CD14-positive monocyte (primary cell): ENCODE measurements around the gene ZNF672. TPM values are rescaled to one million over a fixed set of nuclear protein-coding genes. Genes with fewer than 3 reads are reported as not detected.

ENCODE experiments used
- DNase-seq, 3 donors: peaks; one replicate each; pipeline ENCODE4 v3.0.0-alpha.2; 2011 to 2022
- H2AFZ ChIP-seq: 2 replicates; pipeline ENCODE4 v1.6.0; 2012; ENCODE audit warnings: mild to moderate bottlenecking, low read depth, low read length, inconsistent platforms; ENCODE audit not compliant: insufficient read depth, poor library complexity, severe bottlenecking
- H3K27ac ChIP-seq, 2 donors: 1 replicate in 1 of 2; 2 replicates in 1 of 2; pipeline ENCODE4 v1.5.1; 2012 to 2013; ENCODE audit warnings: low read length in 2 of 2, control low read depth in 1 of 2, inconsistent platforms in 1 of 2, low read depth in 1 of 2, mild to moderate bottlenecking in 1 of 2
- H3K27me3 ChIP-seq, 2 donors: one replicate each; pipeline versions ENCODE4 v1.6.0 to v1.6.1; 2011 to 2013; ENCODE audit warnings: low read length in 2 of 2; ENCODE audit not compliant: control insufficient read depth in 2 of 2, insufficient read depth in 2 of 2
- H3K36me3 ChIP-seq, 2 donors: replicated peaks in 1 of 2; 1 replicate in 1 of 2; 2 replicates in 1 of 2; pipeline versions ENCODE4 v1.5.1 to v1.6.1; 2012 to 2013; ENCODE audit warnings: low read length in 2 of 2, control low read depth in 1 of 2, inconsistent platforms in 1 of 2, mild to moderate bottlenecking in 1 of 2; ENCODE audit not compliant: insufficient read depth in 2 of 2, control insufficient read depth in 1 of 2
- H3K4me1 ChIP-seq, 2 donors: 1 replicate in 1 of 2; 2 replicates in 1 of 2; pipeline versions ENCODE4 v1.5.1 to v1.6.1; 2012 to 2013; ENCODE audit warnings: low read length in 2 of 2, control low read depth in 1 of 2, inconsistent platforms in 1 of 2, mild to moderate bottlenecking in 1 of 2, moderate library complexity in 1 of 2; ENCODE audit not compliant: insufficient read depth in 2 of 2, control insufficient read depth in 1 of 2
- H3K4me2 ChIP-seq: replicated peaks from 2 replicates; pipeline ENCODE3; 2012; ENCODE audit warnings: low read length, moderate library complexity, mild to moderate bottlenecking; ENCODE audit not compliant: poor library complexity, severe bottlenecking; ENCODE audit errors: extremely low read depth
- H3K4me3 ChIP-seq, 3 experiments: fragments of 200-600 bp in 1 of 3; sonication (generic) in 1 of 3; replicated peaks in 1 of 3; 1 replicate in 2 of 3; 2 replicates in 1 of 3; pipeline ENCODE4 v1.5.1; 2011 to 2013; ENCODE audit warnings: low read length in 3 of 3, mild to moderate bottlenecking in 3 of 3, control low read depth in 2 of 3, low read depth in 2 of 3, inconsistent platforms in 1 of 3, moderate library complexity in 1 of 3
- H3K79me2 ChIP-seq: 2 replicates; pipeline ENCODE4 v1.6.0; 2012; ENCODE audit warnings: mild to moderate bottlenecking, control low read depth, inconsistent platforms, low read length, moderate library complexity; ENCODE audit not compliant: insufficient read depth
- H3K9ac ChIP-seq: 2 replicates; pipeline ENCODE4 v1.6.0; 2017; ENCODE audit warnings: low read length, mild to moderate bottlenecking; ENCODE audit not compliant: insufficient read depth, poor library complexity, severe bottlenecking
- H3K9me3 ChIP-seq, 2 donors: replicated peaks in 1 of 2; 1 replicate in 1 of 2; 2 replicates in 1 of 2; pipeline versions ENCODE4 v1.5.1 to v1.6.1; 2012 to 2013; ENCODE audit warnings: low read length in 2 of 2, control low read depth in 1 of 2; ENCODE audit not compliant: control insufficient read depth in 1 of 2, insufficient read depth in 1 of 2
- H4K20me1 ChIP-seq: 2 replicates; pipeline ENCODE4 v1.6.0; 2012; ENCODE audit warnings: mild to moderate bottlenecking, low read length, control low read depth, moderate library complexity; ENCODE audit not compliant: insufficient read depth
- H3K27ac Mint-ChIP-seq, 7 donors: one replicate each; pipeline ENCODE4 v1.8.0; 2020; ENCODE audit warnings: mild to moderate bottlenecking in 7 of 7, mixed read lengths in 7 of 7, moderate library complexity in 6 of 7, inconsistent platforms in 2 of 7
- H3K27me3 Mint-ChIP-seq, 3 donors: one replicate each; pipeline ENCODE4 v1.8.0; 2021 to 2022; ENCODE audit warnings: low read depth in 3 of 3, mild to moderate bottlenecking in 3 of 3, mixed read lengths in 3 of 3, moderate library complexity in 3 of 3, inconsistent platforms in 1 of 3
- H3K36me3 Mint-ChIP-seq, 2 donors: one replicate each; pipeline ENCODE4 v1.8.0; 2020; ENCODE audit warnings: mixed read lengths in 2 of 2, inconsistent platforms in 1 of 2, mild to moderate bottlenecking in 1 of 2
- H3K4me1 Mint-ChIP-seq: one replicate; pipeline ENCODE4 v1.8.0; 2020; ENCODE audit warnings: mild to moderate bottlenecking, mixed read lengths
- H3K4me3 Mint-ChIP-seq, 2 donors: one replicate each; pipeline ENCODE4 v1.8.0; 2020; ENCODE audit warnings: mild to moderate bottlenecking in 2 of 2, mixed read lengths in 2 of 2, moderate library complexity in 1 of 2
- H3K9me3 Mint-ChIP-seq, 7 donors: one replicate each; pipeline ENCODE4 v1.8.0; 2020 to 2022; ENCODE audit warnings: mixed read lengths in 7 of 7, mild to moderate bottlenecking in 6 of 7, moderate library complexity in 6 of 7, inconsistent platforms in 2 of 7
- CTCF ChIP-seq: fragments of 200-600 bp; IDR thresholded peaks from one replicate; pipeline ENCODE4 v1.8.0; 2022; ENCODE audit warnings: antibody characterized with exemption, mild to moderate bottlenecking
- WGBS: methylation state at CpG from one replicate; pipeline ENCODE4 v1.1.5; 2013; ENCODE audit warnings: missing lambda C conversion rate; ENCODE audit not compliant: insufficient coverage; 5-methylcytosine and 5-hydroxymethylcytosine counted together
- intact Hi-C, 2 donors: fragments of 100-400 bp; cut with micrococcal nuclease; formaldehyde crosslinking; loops; one replicate each; pipeline versions ENCODE4 v1.15.0 to v1.15.1; 2023
- polyA plus RNA-seq, 3 donors: library from polyadenylated mRNA; depleted of rRNA in 1 of 3; unstranded in 2 of 3; stranded (reverse) in 1 of 3; fragments of 300-500 nt in 2 of 3; fragments of >200 nt in 1 of 3; fragmentation: Illumina TruSeq in 2 of 3; gene quantifications; 1 replicate in 2 of 3; 2 replicates in 1 of 3; pipeline ENCODE4 v1.2.3, GENCODE V29; 2012 to 2021

ZNF672 gene
- polyA plus RNA-seq, 3 donors: 21.2 to 23.9 (median 23.4) TPM

GRCh38 chr1:248831842-248832241 lies 6.2 kb upstream of the ZNF672 start:
- Histone ChIP-seq H3K27ac (no peak overlapping the region), H3K4me1 (peaks cover 35 to 44% of the 10 kb centered on the region in 2 donors), H3K4me3 (no peak overlapping the region), H3K9me3 (no peaks in the 10 kb centered on the region), H4K20me1 (no peaks in the 10 kb centered on the region), H3K4me2 (no peak overlapping the region), H2AFZ (no peak overlapping the region), H3K79me2 (no peaks in the 10 kb centered on the region), H3K36me3 (no peaks in the 10 kb centered on the region), H3K27me3 (no peaks in the 10 kb centered on the region), H3K9ac (no peak overlapping the region)
- intact Hi-C loops: no loop called here
- TF ChIP-seq CTCF: no peak
- no CpG with 5 or more reads among the region's 1 CpG for WGBS
- H3K36me3 Mint-ChIP-seq: no peaks in the 10 kb centered on the region
- H3K4me1 Mint-ChIP-seq: peaks cover 24% of the 10 kb centered on the region
- no peaks in the 10 kb centered on the region for H3K9me3 Mint-ChIP-seq
- H3K4me3 Mint-ChIP-seq: no peak overlapping the region
- DNase-seq: no peak
- no peak overlapping the region for H3K27ac Mint-ChIP-seq
- no peaks in the 10 kb centered on the region for H3K27me3 Mint-ChIP-seq

- Histone ChIP-seq H3K36me3 (no peaks in the 10 kb centered on the region), H3K79me2 (peaks cover 9% of the 10 kb centered on the region), H2AFZ (no peak overlapping the region), H3K9me3 (no peaks in the 10 kb centered on the region), H3K27ac (peak overlapping the region in 1 of 2 donors; percentile 6), H3K27me3 (no peaks in the 10 kb centered on the region), H3K4me1 (peaks cover 28 to 38% of the 10 kb centered on the region in 2 donors), H4K20me1 (no peaks in the 10 kb centered on the region), H3K4me2 (no peak overlapping the region), H3K9ac (no peak overlapping the region), H3K4me3 (peak overlapping the region in 1 of 3 experiments; percentile 6)
- DNase-seq: peak in 2 of 3 donors; percentile 35 to 53
- Mint-ChIP-seq H3K4me1 (peaks cover 8% of the 10 kb centered on the region), H3K36me3 (no peaks in the 10 kb centered on the region), H3K27me3 (no peaks in the 10 kb centered on the region), H3K9me3 (peaks cover 0 to 2% (median 0%) of the 10 kb centered on the region in 7 donors), H3K27ac (no peak overlapping the region), H3K4me3 (no peak overlapping the region)
- intact Hi-C loops: no loop called here
- WGBS: 8% methylated on average over 2 of the region's 7 CpGs
- no peak for TF ChIP-seq CTCF
Observed at GRCh38 chr1:248834343-248834940, 3.6 kb upstream of the ZNF672 start.
